Type B pancreatic cell (in vitro differentiated cells): ENCODE measurements around the gene DISP2. TPM values are rescaled to one million over a fixed set of nuclear protein-coding genes. Genes with fewer than 3 reads are reported as not detected.

Experiments
- DNase-seq: peaks from one replicate; pipeline ENCODE4 v3.0.0; 2021; ENCODE audit warnings: mixed read lengths; ENCODE audit not compliant: unreplicated experiment; ENCODE audit errors: extremely low spot score
- H3K27ac Mint-ChIP-seq: 2 replicates; pipeline ENCODE4 v1.8.0; 2021; ENCODE audit warnings: mild to moderate bottlenecking, mixed read lengths
- H3K27me3 Mint-ChIP-seq: 2 replicates; pipeline ENCODE4 v1.8.0; 2021; ENCODE audit warnings: mixed read lengths
- H3K36me3 Mint-ChIP-seq: 2 replicates; pipeline ENCODE4 v1.8.0; 2021; ENCODE audit warnings: mixed read lengths
- H3K4me1 Mint-ChIP-seq: one replicate; pipeline ENCODE4 v1.8.0; 2021; ENCODE audit warnings: mixed read lengths; ENCODE audit not compliant: unreplicated experiment
- H3K4me3 Mint-ChIP-seq: 2 replicates; pipeline ENCODE4 v1.8.0; 2021; ENCODE audit warnings: mild to moderate bottlenecking, mixed read lengths
- H3K9me3 Mint-ChIP-seq: 2 replicates; pipeline ENCODE4 v1.8.0; 2021; ENCODE audit warnings: mixed read lengths
- total RNA-seq: library from RNA; stranded (reverse); gene quantifications from 2 replicates; pipeline ENCODE4 v1.2.1, GENCODE V29; 2021; ENCODE audit warnings: low replicate concordance
- TF ChIP-seq, protein P1 (sequence below): fragments of 200-600 bp; sonication (generic); conservative IDR thresholded peaks from 2 replicates; pipeline ENCODE4 v1.5.0; 2021; ENCODE audit warnings: antibody characterized with exemption, mild to moderate bottlenecking

The DISP2 gene
- total RNA-seq, 1 donor from 2014 or later, result 1.8 TPM

DNA sequence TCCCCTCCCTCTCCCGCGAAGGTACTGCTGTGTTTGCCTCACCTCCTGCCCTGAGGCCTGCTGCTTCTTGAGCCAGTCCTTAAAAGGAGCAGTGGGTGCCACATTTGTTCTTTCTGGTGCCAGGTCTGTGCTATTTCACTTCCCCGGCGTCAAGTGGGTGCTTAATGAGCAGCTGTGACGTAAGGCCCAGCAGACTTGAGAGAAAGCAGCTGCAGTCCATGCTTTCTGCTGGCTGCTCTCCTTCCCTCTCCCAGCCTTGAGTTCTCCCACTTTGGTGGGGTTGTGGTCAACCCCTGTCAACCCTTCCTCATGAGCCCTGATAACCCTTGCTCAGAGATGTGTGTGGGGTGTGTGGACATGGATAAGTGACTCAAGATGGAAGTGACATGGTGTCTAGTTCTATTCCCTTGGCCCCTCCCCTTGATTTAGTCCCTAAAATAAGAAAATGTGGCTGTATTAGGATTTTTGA lies 27.6 kb upstream of the DISP2 start:
- Mint-ChIP-seq H3K9me3 (no peaks in the 10 kb centered on the region), H3K27ac (no peak overlapping the region), H3K36me3 (no peaks in the 10 kb centered on the region), H3K27me3 (peaks cover 5% of the 10 kb centered on the region), H3K4me3 (no peak overlapping the region), H3K4me1 (peaks cover 48% of the 10 kb centered on the region)
- DNase-seq, result no peak
- TF ChIP-seq, protein P1, sequence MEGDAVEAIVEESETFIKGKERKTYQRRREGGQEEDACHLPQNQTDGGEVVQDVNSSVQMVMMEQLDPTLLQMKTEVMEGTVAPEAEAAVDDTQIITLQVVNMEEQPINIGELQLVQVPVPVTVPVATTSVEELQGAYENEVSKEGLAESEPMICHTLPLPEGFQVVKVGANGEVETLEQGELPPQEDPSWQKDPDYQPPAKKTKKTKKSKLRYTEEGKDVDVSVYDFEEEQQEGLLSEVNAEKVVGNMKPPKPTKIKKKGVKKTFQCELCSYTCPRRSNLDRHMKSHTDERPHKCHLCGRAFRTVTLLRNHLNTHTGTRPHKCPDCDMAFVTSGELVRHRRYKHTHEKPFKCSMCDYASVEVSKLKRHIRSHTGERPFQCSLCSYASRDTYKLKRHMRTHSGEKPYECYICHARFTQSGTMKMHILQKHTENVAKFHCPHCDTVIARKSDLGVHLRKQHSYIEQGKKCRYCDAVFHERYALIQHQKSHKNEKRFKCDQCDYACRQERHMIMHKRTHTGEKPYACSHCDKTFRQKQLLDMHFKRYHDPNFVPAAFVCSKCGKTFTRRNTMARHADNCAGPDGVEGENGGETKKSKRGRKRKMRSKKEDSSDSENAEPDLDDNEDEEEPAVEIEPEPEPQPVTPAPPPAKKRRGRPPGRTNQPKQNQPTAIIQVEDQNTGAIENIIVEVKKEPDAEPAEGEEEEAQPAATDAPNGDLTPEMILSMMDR, result no peak

DNA sequence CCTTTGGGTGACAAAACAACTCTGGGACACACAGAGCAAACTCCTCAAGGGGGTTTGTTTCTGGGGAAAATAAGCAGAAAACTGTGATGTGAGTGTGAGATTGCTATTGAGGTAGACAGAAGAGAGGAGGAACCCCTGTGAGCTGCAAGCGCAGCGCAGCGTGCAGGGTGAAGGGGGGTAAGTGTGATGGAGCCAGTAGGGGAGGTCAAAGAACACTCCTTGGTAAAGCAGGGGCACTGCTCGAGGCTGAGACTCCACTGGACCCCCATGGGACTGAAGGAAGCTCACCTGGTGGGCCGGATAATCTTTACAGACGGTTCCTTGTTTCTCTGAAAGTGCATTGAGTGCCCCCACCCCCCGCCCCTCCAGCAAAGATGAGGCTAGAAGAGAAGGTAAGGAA lies 27.0 kb upstream of the DISP2 start:
- Mint-ChIP-seq H3K4me1 (peaks cover 43% of the 10 kb centered on the region), H3K27me3 (peaks cover 4% of the 10 kb centered on the region), H3K4me3 (no peak overlapping the region), H3K27ac (no peak overlapping the region), H3K36me3 (no peaks in the 10 kb centered on the region), H3K9me3 (no peaks in the 10 kb centered on the region)
- DNase-seq, result no peak
- TF ChIP-seq, protein P1, result no peak

DNA sequence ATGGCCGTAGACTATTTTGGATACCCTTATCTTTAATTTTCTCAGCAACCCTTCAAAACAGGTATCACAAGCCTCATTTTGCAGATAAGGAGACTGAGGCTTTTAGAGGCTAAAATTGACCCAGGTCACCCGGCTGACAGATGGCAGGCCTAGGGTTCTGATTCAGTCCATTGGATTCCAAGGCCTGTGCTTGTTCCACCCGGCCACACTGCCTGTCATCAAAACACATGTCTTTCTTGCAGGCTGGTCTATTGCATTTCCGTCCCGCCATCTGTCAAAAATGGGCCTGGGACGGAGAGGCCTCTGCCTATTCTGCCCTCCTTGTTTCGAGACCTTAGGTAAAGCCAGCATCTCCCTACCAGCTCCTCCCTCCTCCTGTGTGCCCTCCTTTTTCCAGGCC lies 26.4 kb upstream of the DISP2 start:
- DNase-seq, result no peak
- Mint-ChIP-seq H3K4me1 (peaks cover 40% of the 10 kb centered on the region), H3K36me3 (no peaks in the 10 kb centered on the region), H3K27me3 (peaks cover 1% of the 10 kb centered on the region), H3K27ac (no peak overlapping the region), H3K4me3 (no peak overlapping the region), H3K9me3 (no peaks in the 10 kb centered on the region)
- TF ChIP-seq, protein P1, result no peak

DNA sequence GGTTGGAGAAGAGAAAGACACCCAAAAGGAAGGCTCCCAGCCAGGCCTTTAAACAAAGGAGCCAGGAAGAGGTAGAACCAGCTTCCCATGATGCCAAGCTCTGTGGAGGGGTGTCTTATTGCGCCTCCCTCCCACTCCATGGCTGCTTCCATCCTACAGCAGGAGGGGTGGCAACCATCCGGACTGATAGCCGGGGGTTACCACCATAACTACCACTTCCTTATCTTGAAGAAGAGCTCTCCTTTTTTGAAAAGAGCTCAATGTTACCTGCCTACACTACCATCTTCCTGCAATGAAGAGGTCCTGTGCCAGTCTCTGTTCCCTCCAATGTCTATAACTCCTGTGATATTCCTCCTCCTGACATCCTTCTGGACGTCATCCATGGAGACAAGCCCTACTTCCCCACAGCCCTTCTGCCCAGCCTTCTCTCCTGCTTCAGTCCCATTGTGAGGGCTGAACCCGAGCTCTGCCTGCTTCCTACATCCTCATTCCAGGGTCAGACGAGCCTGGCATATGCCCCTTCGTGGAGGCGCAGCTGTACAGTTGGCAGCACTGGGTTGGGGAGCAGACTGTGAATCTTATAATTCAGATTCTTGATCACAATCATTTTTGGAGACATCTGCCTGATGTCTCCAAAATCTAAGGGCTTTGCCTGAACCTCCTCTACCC lies 25.8 kb upstream of the DISP2 start:
- TF ChIP-seq, protein P1, result no peak
- Mint-ChIP-seq H3K9me3 (no peaks in the 10 kb centered on the region), H3K27me3 (no peaks in the 10 kb centered on the region), H3K4me3 (no peak overlapping the region), H3K27ac (no peak overlapping the region), H3K36me3 (no peaks in the 10 kb centered on the region), H3K4me1 (peaks cover 33% of the 10 kb centered on the region)
- no peak for DNase-seq

DNA sequence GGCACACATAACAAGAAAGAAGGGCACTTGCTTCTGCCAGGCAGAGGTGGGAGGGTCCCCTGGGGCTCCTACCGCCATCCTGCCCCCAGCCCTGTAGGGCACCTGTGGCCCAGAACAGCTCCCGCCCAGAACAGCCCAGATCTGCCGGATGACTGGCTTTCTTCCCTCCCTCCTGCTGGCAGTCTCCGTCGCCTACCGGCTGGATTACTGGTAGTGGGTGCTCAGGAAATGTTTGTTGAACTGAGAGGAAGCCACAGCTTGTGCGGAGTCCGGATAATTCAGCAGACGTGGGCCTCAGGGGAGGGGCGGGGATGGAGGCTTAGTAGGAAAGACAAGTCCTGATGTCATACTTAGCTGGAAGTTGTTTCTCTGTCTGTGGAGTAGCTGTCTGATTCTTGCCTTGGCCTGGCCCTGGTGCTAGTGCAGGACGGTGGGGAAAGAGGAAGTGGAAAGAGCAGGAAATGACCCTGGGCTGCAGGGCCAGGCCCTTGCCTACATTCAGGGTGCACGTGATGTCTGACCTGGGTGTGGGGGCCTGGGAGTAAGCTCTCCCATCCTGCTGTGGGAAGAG lies 24.0 kb upstream of the DISP2 start:
- DNase-seq, result no peak
- Mint-ChIP-seq H3K4me1 (peaks cover 24% of the 10 kb centered on the region), H3K4me3 (peak overlapping the region; percentile 46), H3K9me3 (no peaks in the 10 kb centered on the region), H3K27me3 (peaks cover 3% of the 10 kb centered on the region), H3K27ac (peak overlapping the region; percentile 8), H3K36me3 (no peaks in the 10 kb centered on the region)
- TF ChIP-seq, protein P1, result no peak
